Ovary (tissue), 9 donors: ENCODE measurements around the gene NMBR. TPM values are rescaled to one million over a fixed set of nuclear protein-coding genes. Genes with fewer than 3 reads are reported as not detected.
"Not testable (repeated sequence)": the region's sequence is repeated elsewhere in the genome, so short reads cannot be mapped to it uniquely, and the experiment has no call there.

Experiments used
- DNase-seq, 5 donors: peaks; one replicate each; pipeline ENCODE4 v3.0.0-alpha.2; 2019 to 2020
- H3K27ac ChIP-seq, 2 donors: fragments of 200-600 bp; one replicate each; pipeline versions ENCODE4 v1.5.1 to v1.8.0; 2019 to 2022
- H3K27me3 ChIP-seq: fragments of 200-600 bp; one replicate; pipeline ENCODE4 v1.8.0; 2022
- H3K36me3 ChIP-seq: fragments of 200-600 bp; sonication (generic); one replicate; pipeline ENCODE4 v1.5.1; 2019
- H3K4me1 ChIP-seq: one replicate; pipeline ENCODE4 v1.8.1; 2013; ENCODE audit warnings: mild to moderate bottlenecking, moderate library complexity; ENCODE audit not compliant: insufficient read depth
- H3K4me3 ChIP-seq: fragments of 200-600 bp; sonication (generic); one replicate; pipeline ENCODE4 v1.5.1; 2017
- H3K9me3 ChIP-seq, 2 donors: fragments of 200-600 bp in 1 of 2; sonication (generic) in 1 of 2; one replicate each; pipeline versions ENCODE4 v1.5.1 to v1.8.1; 2013 to 2019; ENCODE audit warnings: mild to moderate bottlenecking in 1 of 2, moderate library complexity in 1 of 2
- EP300 ChIP-seq: sonication (generic); formaldehyde crosslinking; IDR thresholded peaks from one replicate; pipeline ENCODE4 v1.6.1; 2017; ENCODE audit warnings: antibody characterized with exemption
- POLR2A ChIP-seq: fragments of 450-650 bp; IDR thresholded peaks from one replicate; pipeline ENCODE4 v1.6.1; 2017; ENCODE audit warnings: antibody characterized with exemption, mild to moderate bottlenecking, moderate library complexity
- WGBS, 3 donors: extraction: QIAGEN DNeasy Blood & Tissue Kit in 1 of 3; methylation state at CpG; one replicate each; pipeline versions ENCODE4 v1.1.5 to v1.1.7; 2013 to 2017; 5-methylcytosine and 5-hydroxymethylcytosine counted together
- intact Hi-C, 4 donors: fragments of 100-400 bp; cut with DNase I; formaldehyde crosslinking; loops; one replicate each; pipeline versions ENCODE4 v1.11.0 to v1.15.1; 2022 to 2023
- polyA plus RNA-seq, 2 donors: library from polyadenylated mRNA; stranded (reverse); fragments of 200-250 nt in 1 of 2; fragments of 350-450 nt in 1 of 2; fragmentation: Illumina TruSeq in 1 of 2; extraction: RNeasy Lipid Tissue Mini Kit (QIAGEN cat#74804) in 1 of 2; gene quantifications; one replicate each; pipeline ENCODE4 v1.2.3, GENCODE V29; 2013 to 2014
- total RNA-seq, 7 donors: library from RNA; depleted of rRNA in 2 of 7; stranded (reverse); fragments of >200 nt in 2 of 7; fragmentation: NEBNext Ultra II Directional in 3 of 7; extraction: Animal tissue kit (Norgen Biotek cat#: 25700) in 3 of 7; gene quantifications; one replicate each; pipeline versions ENCODE4 v1.1.0 to v1.2.4, GENCODE V29; 2016 to 2023
- TF ChIP-seq, protein P1 (sequence below), 3 donors: fragments of 450-650 bp in 2 of 3; fragments of 200-600 bp in 1 of 3; IDR thresholded peaks; one replicate each; pipeline versions ENCODE4 v1.5.1 to v1.8.0; 2016 to 2022; ENCODE audit warnings: antibody characterized with exemption in 3 of 3, mild to moderate bottlenecking in 1 of 3
- donor health status: DM: no; HTN: no; CAD: no; lungs with moderate emphysema.
- donor health status: DM: no; HTN: no; CAD: no.
- donor health status: Bipolar disorder and iron deficiency.
- donor health status: DM: yes; HTN: yes; CAD: no.
- donor health status: DM: no; HTN: no; CAD: no.
- donor health status: DM: yes; HTN: yes; CAD: no.

The NMBR gene
- total and polyA plus RNA-seq, 9 donors, result 0.20 TPM; not detected in 8

DNA sequence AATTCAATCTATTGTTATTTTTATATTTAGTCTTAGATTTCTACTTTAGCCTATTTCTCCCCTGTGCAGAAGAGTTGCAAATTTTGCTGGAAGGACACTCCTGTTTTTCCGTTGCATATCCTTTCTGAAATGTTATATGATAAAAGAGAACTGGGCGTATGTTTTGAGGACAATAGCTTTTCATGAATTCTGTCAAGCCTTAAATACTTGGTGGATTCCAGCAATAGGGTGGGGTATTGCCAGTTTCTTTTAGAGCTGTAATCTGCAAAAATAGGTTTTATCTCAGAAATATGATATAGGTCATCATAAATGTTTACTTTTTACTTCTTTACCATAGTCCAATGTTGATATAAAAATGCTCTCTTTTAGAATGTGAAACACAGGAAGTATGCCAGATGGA, 42.1 kb upstream of the NMBR start:
- TF ChIP-seq, protein P1, sequence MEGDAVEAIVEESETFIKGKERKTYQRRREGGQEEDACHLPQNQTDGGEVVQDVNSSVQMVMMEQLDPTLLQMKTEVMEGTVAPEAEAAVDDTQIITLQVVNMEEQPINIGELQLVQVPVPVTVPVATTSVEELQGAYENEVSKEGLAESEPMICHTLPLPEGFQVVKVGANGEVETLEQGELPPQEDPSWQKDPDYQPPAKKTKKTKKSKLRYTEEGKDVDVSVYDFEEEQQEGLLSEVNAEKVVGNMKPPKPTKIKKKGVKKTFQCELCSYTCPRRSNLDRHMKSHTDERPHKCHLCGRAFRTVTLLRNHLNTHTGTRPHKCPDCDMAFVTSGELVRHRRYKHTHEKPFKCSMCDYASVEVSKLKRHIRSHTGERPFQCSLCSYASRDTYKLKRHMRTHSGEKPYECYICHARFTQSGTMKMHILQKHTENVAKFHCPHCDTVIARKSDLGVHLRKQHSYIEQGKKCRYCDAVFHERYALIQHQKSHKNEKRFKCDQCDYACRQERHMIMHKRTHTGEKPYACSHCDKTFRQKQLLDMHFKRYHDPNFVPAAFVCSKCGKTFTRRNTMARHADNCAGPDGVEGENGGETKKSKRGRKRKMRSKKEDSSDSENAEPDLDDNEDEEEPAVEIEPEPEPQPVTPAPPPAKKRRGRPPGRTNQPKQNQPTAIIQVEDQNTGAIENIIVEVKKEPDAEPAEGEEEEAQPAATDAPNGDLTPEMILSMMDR (IDR thresholded peaks at IDR 0.05), result no peak
- TF ChIP-seq POLR2A (no peak), EP300 (no peak)
- Histone ChIP-seq H3K9me3 (no peaks in the 10 kb centered on the region), H3K36me3 (no peaks in the 10 kb centered on the region), H3K27ac (no peak overlapping the region), H3K27me3 (no peaks in the 10 kb centered on the region), H3K4me3 (no peak overlapping the region), H3K4me1 (no peaks in the 10 kb centered on the region)
- DNase-seq, result no peak
- WGBS, 3 donors, result 76 to 88% (median 80%) methylated on average over 2 of the region's 2 CpGs
- intact Hi-C loops, result no loop called here

DNA sequence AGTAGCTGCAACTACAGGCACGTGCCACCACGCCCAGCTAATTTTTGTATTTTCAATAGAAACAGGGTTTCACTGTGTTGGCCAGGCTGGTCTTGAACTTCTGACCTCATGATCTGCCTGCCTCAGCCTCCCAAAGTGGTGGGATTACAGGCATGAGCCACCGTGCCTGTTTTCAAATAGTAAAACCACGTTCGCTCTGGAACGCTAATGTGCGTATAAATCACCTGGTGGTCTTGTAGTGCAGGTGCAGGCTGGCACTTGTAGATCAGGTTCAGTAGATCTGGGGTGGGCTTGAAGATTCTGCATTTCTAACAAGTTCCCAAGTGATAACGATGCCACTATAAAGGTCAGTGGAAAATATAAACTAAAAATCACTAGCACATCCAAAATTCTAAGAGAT, 41.4 kb upstream of the NMBR start:
- intact Hi-C loops, H3K4me1 ChIP-seq, H3K9me3 ChIP-seq, DNase-seq, H3K4me3 ChIP-seq, H3K27ac ChIP-seq, H3K36me3 ChIP-seq, H3K27me3 ChIP-seq: not testable (repeated sequence)
- 95 to 96% (median 95%) methylated on average over 8 of the region's 8 CpGs for WGBS, 3 donors

DNA sequence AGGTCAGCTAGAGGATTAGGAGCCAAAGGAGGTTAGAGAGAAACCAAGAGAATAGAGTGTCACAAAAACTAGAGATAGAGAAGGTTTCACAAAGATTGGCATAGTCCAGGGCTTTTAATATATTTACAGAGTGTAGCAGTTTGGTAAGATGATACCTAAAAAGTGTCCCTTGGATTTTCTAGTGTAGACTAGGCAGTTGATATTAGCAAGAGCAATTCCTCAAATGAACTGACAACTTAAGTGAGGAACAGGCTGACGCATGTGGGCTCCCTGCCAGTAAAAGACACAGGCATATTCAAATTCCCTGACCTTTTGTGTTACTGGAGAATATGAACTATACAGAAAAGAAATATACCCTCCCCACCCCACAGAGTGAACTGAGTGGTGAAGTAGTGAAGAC, 40.3 kb upstream of the NMBR start:
- Histone ChIP-seq H3K27me3 (no peaks in the 10 kb centered on the region), H3K9me3 (no peaks in the 10 kb centered on the region), H3K4me1 (no peaks in the 10 kb centered on the region), H3K4me3 (no peak overlapping the region), H3K36me3 (no peaks in the 10 kb centered on the region), H3K27ac (no peak overlapping the region)
- intact Hi-C loops, result no loop called here
- DNase-seq, result no peak
- WGBS, 3 donors, result 50 to 64% (median 60%) methylated on average over 1 of the region's 1 CpG
- TF ChIP-seq EP300 (no peak), POLR2A (no peak)
- TF ChIP-seq, protein P1 (IDR thresholded peaks at IDR 0.05), result no peak

DNA sequence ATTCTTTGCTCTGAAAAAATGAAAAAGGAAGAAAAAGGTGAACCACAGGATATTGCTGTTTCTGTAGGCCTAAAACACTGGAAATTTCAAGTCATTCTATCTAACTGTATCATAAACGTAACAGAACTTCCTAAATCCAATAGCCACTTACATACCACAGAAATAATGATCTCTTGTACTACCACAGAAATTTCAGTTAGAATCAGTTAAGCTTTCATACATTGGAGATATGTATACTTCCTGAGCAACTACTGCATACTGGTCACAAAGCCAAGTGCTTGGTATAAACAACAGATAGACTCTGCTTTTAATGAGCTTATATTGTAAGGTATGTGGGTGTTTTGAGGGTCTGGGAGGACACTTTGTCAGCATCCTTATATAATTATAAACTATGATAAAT, 38.7 kb upstream of the NMBR start:
- H3K9me3 ChIP-seq, result no peaks in the 10 kb centered on the region
- H3K36me3 ChIP-seq, result no peaks in the 10 kb centered on the region
- TF ChIP-seq POLR2A (no peak), EP300 (no peak)
- TF ChIP-seq, protein P1 (IDR thresholded peaks at IDR 0.05), result no peak
- intact Hi-C loops, result no loop called here
- H3K4me3 ChIP-seq, result no peak overlapping the region
- H3K27ac ChIP-seq, result no peak overlapping the region
- H3K27me3 ChIP-seq, result no peaks in the 10 kb centered on the region
- H3K4me1 ChIP-seq, result no peaks in the 10 kb centered on the region
- DNase-seq, result no peak
- 96 to 100% (median 97%) methylated on average over 1 of the region's 1 CpG for WGBS, 3 donors

DNA sequence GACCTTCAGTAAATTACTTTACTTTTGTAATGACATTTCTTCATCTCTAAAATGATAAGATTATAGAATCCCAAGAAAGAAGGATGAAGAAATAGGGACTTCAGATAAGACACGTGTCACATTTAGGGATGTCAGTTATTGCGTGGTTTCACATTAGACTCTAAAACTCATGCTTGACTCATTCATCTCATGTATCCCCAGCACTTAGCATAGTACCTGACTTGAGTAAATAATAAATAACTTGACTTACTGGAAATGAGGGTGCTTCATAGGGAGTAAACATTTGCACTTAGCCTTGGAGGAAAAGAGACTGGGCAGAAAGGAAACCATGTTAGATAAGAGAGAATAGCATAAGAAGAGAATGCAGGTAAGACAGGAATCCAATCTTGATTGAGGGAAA, 37.4 kb upstream of the NMBR start:
- intact Hi-C loops, result no loop called here
- DNase-seq, result no peak
- H3K27me3 ChIP-seq, result no peaks in the 10 kb centered on the region
- H3K36me3 ChIP-seq, result no peaks in the 10 kb centered on the region
- 89 to 94% (median 92%) methylated on average over 2 of the region's 2 CpGs for WGBS, 3 donors
- no peaks in the 10 kb centered on the region for H3K4me1 ChIP-seq
- no peak for TF ChIP-seq EP300
- TF ChIP-seq, protein P1 (IDR thresholded peaks at IDR 0.05), result no peak
- TF ChIP-seq POLR2A, result no peak
- no peak overlapping the region for H3K27ac ChIP-seq
- H3K4me3 ChIP-seq, result no peak overlapping the region
- H3K9me3 ChIP-seq, result no peaks in the 10 kb centered on the region
